Ovary (tissue), 9 donors: ENCODE data around the gene TXNDC11. TPM values are rescaled to one million over a fixed set of nuclear protein-coding genes. Genes with fewer than 3 reads are reported as not detected.

Experiments used
- DNase-seq, 5 donors: peaks; one replicate each; pipeline ENCODE4 v3.0.0-alpha.2; 2019 to 2020
- H3K27ac ChIP-seq, 2 donors: fragments of 200-600 bp; one replicate each; pipeline versions ENCODE4 v1.5.1 to v1.8.0; 2019 to 2022
- H3K27me3 ChIP-seq: fragments of 200-600 bp; one replicate; pipeline ENCODE4 v1.8.0; 2022
- H3K36me3 ChIP-seq: fragments of 200-600 bp; sonication (generic); one replicate; pipeline ENCODE4 v1.5.1; 2019
- H3K4me1 ChIP-seq: one replicate; pipeline ENCODE4 v1.8.1; 2013; ENCODE audit warnings: mild to moderate bottlenecking, moderate library complexity; ENCODE audit not compliant: insufficient read depth
- H3K4me3 ChIP-seq: fragments of 200-600 bp; sonication (generic); one replicate; pipeline ENCODE4 v1.5.1; 2017
- H3K9me3 ChIP-seq, 2 donors: fragments of 200-600 bp in 1 of 2; sonication (generic) in 1 of 2; one replicate each; pipeline versions ENCODE4 v1.5.1 to v1.8.1; 2013 to 2019; ENCODE audit warnings: mild to moderate bottlenecking in 1 of 2, moderate library complexity in 1 of 2
- EP300 ChIP-seq: sonication (generic); formaldehyde crosslinking; IDR thresholded peaks from one replicate; pipeline ENCODE4 v1.6.1; 2017; ENCODE audit warnings: antibody characterized with exemption
- POLR2A ChIP-seq: fragments of 450-650 bp; IDR thresholded peaks from one replicate; pipeline ENCODE4 v1.6.1; 2017; ENCODE audit warnings: antibody characterized with exemption, mild to moderate bottlenecking, moderate library complexity
- WGBS, 3 donors: extraction: QIAGEN DNeasy Blood & Tissue Kit in 1 of 3; methylation state at CpG; one replicate each; pipeline versions ENCODE4 v1.1.5 to v1.1.7; 2013 to 2017; 5-methylcytosine and 5-hydroxymethylcytosine counted together
- intact Hi-C, 4 donors: fragments of 100-400 bp; cut with DNase I; formaldehyde crosslinking; loops; one replicate each; pipeline versions ENCODE4 v1.11.0 to v1.15.1; 2022 to 2023
- polyA plus RNA-seq, 2 donors: library from polyadenylated mRNA; stranded (reverse); fragments of 200-250 nt in 1 of 2; fragments of 350-450 nt in 1 of 2; fragmentation: Illumina TruSeq in 1 of 2; extraction: RNeasy Lipid Tissue Mini Kit (QIAGEN cat#74804) in 1 of 2; gene quantifications; one replicate each; pipeline ENCODE4 v1.2.3, GENCODE V29; 2013 to 2014
- total RNA-seq, 7 donors: library from RNA; depleted of rRNA in 2 of 7; stranded (reverse); fragments of >200 nt in 2 of 7; fragmentation: NEBNext Ultra II Directional in 3 of 7; extraction: Animal tissue kit (Norgen Biotek cat#: 25700) in 3 of 7; gene quantifications; one replicate each; pipeline versions ENCODE4 v1.1.0 to v1.2.4, GENCODE V29; 2016 to 2023
- TF ChIP-seq, protein P1 (sequence below), 3 donors: fragments of 450-650 bp in 2 of 3; fragments of 200-600 bp in 1 of 3; IDR thresholded peaks; one replicate each; pipeline versions ENCODE4 v1.5.1 to v1.8.0; 2016 to 2022; ENCODE audit warnings: antibody characterized with exemption in 3 of 3, mild to moderate bottlenecking in 1 of 3
- donor health status: DM: no; HTN: no; CAD: no; lungs with moderate emphysema.
- donor health status: DM: no; HTN: no; CAD: no.
- donor health status: Bipolar disorder and iron deficiency.
- donor health status: DM: yes; HTN: yes; CAD: no.
- donor health status: DM: no; HTN: no; CAD: no.
- donor health status: DM: yes; HTN: yes; CAD: no.

The TXNDC11 gene
- total and polyA plus RNA-seq, 9 donors: 32.3 to 48.6 (median 39.3) TPM

DNA sequence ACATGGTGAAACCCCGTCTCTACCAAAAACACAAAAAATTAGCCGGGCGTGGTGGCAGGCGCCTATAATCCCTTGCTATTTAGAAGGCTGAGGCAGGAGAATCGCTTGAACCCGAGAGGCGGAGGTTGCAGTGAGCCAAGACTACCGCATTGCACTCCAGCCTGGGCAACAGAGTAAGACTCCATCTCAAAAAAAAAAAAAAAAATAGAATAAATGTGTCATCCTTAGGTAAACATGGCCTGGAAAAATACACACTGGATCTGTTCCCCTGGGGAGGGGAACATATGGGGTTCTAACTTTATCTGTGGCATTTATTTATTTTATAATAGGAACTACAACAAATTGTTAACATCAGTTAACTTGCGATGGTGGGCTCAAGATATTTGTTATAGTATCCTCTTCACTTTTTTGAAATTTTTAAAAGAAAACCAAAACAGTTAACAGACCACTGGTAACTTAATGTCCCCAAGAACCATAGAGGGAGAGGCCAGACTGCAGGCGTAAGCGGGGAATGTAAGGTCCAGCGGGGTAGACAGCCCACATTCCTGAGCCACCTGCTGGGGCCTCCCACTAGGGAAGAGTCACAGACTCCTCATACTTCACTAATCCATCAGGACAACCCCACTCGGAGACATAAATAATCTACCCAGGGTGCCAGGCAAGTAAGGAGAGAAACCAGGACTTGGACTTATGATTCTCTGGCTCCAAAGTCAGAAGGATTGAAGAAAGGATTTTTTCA is 12.5 kb upstream of the TXNDC11 start:
- no peaks in the 10 kb centered on the region for H3K27me3 ChIP-seq
- no peaks in the 10 kb centered on the region for H3K36me3 ChIP-seq
- intact Hi-C loops: no loop called here
- no peak for DNase-seq
- TF ChIP-seq, protein P1, sequence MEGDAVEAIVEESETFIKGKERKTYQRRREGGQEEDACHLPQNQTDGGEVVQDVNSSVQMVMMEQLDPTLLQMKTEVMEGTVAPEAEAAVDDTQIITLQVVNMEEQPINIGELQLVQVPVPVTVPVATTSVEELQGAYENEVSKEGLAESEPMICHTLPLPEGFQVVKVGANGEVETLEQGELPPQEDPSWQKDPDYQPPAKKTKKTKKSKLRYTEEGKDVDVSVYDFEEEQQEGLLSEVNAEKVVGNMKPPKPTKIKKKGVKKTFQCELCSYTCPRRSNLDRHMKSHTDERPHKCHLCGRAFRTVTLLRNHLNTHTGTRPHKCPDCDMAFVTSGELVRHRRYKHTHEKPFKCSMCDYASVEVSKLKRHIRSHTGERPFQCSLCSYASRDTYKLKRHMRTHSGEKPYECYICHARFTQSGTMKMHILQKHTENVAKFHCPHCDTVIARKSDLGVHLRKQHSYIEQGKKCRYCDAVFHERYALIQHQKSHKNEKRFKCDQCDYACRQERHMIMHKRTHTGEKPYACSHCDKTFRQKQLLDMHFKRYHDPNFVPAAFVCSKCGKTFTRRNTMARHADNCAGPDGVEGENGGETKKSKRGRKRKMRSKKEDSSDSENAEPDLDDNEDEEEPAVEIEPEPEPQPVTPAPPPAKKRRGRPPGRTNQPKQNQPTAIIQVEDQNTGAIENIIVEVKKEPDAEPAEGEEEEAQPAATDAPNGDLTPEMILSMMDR (IDR thresholded peaks at IDR 0.05): no peak
- TF ChIP-seq POLR2A: no peak
- TF ChIP-seq EP300: no peak
- no peak overlapping the region for H3K4me3 ChIP-seq
- 91 to 95% (median 94%) methylated on average over 13 of the region's 13 CpGs for WGBS, 3 donors
- H3K9me3 ChIP-seq: no peaks in the 10 kb centered on the region
- no peak overlapping the region for H3K27ac ChIP-seq
- H3K4me1 ChIP-seq: peaks cover 7% of the 10 kb centered on the region

- TF ChIP-seq POLR2A (no peak), EP300 (no peak)
- TF ChIP-seq, protein P1 (IDR thresholded peaks at IDR 0.05): no peak
- no peak for DNase-seq
- no peak overlapping the region for H3K27ac ChIP-seq
- H3K9me3 ChIP-seq: no peaks in the 10 kb centered on the region
- intact Hi-C loops: no loop called here
- 90 to 93% (median 91%) methylated on average over 3 of the region's 3 CpGs for WGBS, 3 donors
- no peaks in the 10 kb centered on the region for H3K27me3 ChIP-seq
- no peak overlapping the region for H3K4me3 ChIP-seq
- no peaks in the 10 kb centered on the region for H3K36me3 ChIP-seq
- peaks cover 3% of the 10 kb centered on the region for H3K4me1 ChIP-seq
Observed at GRCh38 chr16:11752856-11753255, 10.2 kb upstream of the TXNDC11 start.

DNA sequence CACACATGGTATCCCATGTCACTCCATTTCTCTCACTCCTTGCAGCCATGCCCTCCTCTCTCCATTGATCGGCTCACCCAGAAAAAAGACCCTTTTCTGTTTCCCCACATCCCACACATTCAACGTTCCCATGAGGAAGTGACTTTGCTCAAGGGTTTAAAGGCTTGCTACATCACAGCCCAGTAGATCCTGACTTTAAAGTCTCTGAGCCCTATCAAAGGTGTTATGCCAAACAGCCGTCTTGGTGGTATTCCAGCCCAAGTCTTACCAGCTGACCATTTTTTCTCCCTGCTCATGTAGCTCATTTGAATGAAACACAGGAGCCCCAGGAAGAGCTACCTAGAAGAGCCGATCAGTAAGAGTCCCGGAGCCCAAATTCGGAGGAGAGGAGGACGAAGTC is 7.4 kb upstream of the TXNDC11 start:
- Histone ChIP-seq H3K4me1 (no peaks in the 10 kb centered on the region), H3K36me3 (no peaks in the 10 kb centered on the region), H3K4me3 (no peak overlapping the region), H3K27ac (no peak overlapping the region), H3K27me3 (no peaks in the 10 kb centered on the region), H3K9me3 (no peaks in the 10 kb centered on the region)
- intact Hi-C loops: no loop called here
- 80 to 88% (median 87%) methylated on average over 7 of the region's 7 CpGs for WGBS, 3 donors
- no peak for DNase-seq
- TF ChIP-seq POLR2A (no peak), EP300 (no peak)
- TF ChIP-seq, protein P1 (IDR thresholded peaks at IDR 0.05): no peak

DNA sequence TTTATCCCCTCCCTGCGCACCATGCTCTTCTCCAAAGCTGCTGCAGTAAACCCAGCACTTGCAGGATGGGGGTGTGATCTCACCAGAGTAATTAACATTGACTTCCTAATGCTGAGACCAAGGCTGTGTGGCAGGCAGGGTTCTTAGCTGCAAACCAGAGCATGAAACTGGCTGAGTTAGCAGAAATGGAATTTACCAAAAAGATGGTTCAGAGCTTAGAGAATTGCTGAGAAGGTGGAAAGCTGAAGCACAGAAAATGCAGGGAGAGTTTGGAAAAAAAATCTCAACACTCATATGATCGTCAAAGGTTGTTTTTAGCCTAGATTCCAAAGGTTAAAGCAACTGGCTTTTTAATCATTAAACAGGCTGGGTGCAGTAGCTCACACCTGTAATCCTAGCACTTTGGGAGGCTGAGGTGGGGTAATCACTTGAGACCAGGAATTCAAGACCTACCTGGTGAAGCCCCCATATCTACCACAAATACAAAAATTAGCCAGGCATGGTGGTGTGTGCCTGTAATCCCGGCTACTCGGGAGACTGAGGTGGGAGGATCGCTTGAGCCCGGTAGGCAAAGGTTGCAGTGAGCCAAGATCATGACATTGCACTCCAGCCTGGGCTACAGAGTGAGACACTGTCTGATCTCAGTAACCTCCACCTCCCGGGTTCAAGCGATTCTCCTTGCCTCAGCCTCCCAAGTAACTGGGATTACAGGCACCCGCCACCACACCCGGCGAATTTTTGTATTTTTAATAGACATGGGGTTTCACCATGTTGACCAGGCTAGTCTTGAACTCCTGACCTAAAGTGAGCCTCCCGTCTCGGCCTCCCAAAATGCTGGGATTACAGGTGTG is 6.0 kb upstream of the TXNDC11 start:
- no peak overlapping the region for H3K4me3 ChIP-seq
- H3K27me3 ChIP-seq: no peaks in the 10 kb centered on the region
- TF ChIP-seq, protein P1 (IDR thresholded peaks at IDR 0.05): no peak
- TF ChIP-seq POLR2A: no peak
- TF ChIP-seq EP300: no peak
- H3K36me3 ChIP-seq: no peaks in the 10 kb centered on the region
- no peaks in the 10 kb centered on the region for H3K9me3 ChIP-seq
- WGBS, 3 donors: 84 to 88% (median 86%) methylated on average over 13 of the region's 13 CpGs
- intact Hi-C loops: loop anchor here in 2 of 4 donors (10.0 kb wide), 2 partner anchors 46 to 84 kb away; partner anchors contain the start of genes SNN (in 1 of the 2) and ZC3H7A (in 1 of the 2)
- no peak overlapping the region for H3K27ac ChIP-seq
- no peak for DNase-seq
- H3K4me1 ChIP-seq: no peaks in the 10 kb centered on the region
